GM23338 (cell line): ENCODE results near the gene ASZ1.

Experiments used
- CREB1 ChIP-seq: fragments of 250-450 bp; sonication (Bioruptor Pico); IDR thresholded peaks from 2 replicates; pipeline ENCODE4 v1.5.0; 2020; ENCODE audit warnings: low read depth, mild to moderate bottlenecking, moderate library complexity
- CTCF ChIP-seq, 2 experiments: fragments of 200-600 bp in 1 of 2; sonication (generic) in 1 of 2; conservative IDR thresholded peaks; 2 replicates each; pipeline versions ENCODE4 v1.5.1 to v1.6.1; 2016 to 2017; ENCODE audit warnings: antibody characterized with exemption in 2 of 2, low read depth in 2 of 2, mild to moderate bottlenecking in 2 of 2, moderate library complexity in 1 of 2
- EZH2 ChIP-seq: fragments of 200-600 bp; sonication (generic); IDR thresholded peaks from one replicate; pipeline ENCODE4 v1.8.0; 2017; ENCODE audit warnings: antibody characterized with exemption, mild to moderate bottlenecking, low read depth; ENCODE audit not compliant: unreplicated experiment
- EZH2phosphoT487 ChIP-seq: fragments of 200-600 bp; sonication (generic); IDR thresholded peaks from one replicate; pipeline ENCODE4 v1.8.1; 2018; ENCODE audit warnings: antibody characterized with exemption; ENCODE audit not compliant: unreplicated experiment
- NANOG ChIP-seq: IDR thresholded peaks from 2 replicates; pipeline ENCODE4 v1.6.1; 2016; ENCODE audit warnings: antibody characterized with exemption, borderline replicate concordance
- POLR2AphosphoS5 ChIP-seq: IDR thresholded peaks from 2 replicates; pipeline ENCODE4 v1.6.1; 2016; ENCODE audit warnings: antibody characterized with exemption, low read depth
- STAT1 ChIP-seq: IDR thresholded peaks from one replicate; pipeline ENCODE4 v1.6.1; 2016; ENCODE audit warnings: antibody characterized with exemption; ENCODE audit not compliant: unreplicated experiment
- ZNF114 ChIP-seq: fragments of 250-450 bp; sonication (Bioruptor Pico); IDR thresholded peaks from 2 replicates; pipeline ENCODE4 v1.5.0; 2020; ENCODE audit warnings: mild to moderate bottlenecking, moderate library complexity
- TF ChIP-seq, protein P1 (sequence below): IDR thresholded peaks from one replicate; pipeline ENCODE4 v1.6.1; 2018; ENCODE audit warnings: antibody characterized with exemption; ENCODE audit not compliant: unreplicated experiment

- TF ChIP-seq CTCF (conservative IDR thresholded peaks at IDR 0.05; ENCODE audit: low read depth in 2 of 2) (no peak), EZH2 (no peak), POLR2AphosphoS5 (no peak), ZNF114 (no peak), EZH2phosphoT487 (no peak), NANOG (no peak), CREB1 (no peak), STAT1 (no peak)
- TF ChIP-seq, protein P1, sequence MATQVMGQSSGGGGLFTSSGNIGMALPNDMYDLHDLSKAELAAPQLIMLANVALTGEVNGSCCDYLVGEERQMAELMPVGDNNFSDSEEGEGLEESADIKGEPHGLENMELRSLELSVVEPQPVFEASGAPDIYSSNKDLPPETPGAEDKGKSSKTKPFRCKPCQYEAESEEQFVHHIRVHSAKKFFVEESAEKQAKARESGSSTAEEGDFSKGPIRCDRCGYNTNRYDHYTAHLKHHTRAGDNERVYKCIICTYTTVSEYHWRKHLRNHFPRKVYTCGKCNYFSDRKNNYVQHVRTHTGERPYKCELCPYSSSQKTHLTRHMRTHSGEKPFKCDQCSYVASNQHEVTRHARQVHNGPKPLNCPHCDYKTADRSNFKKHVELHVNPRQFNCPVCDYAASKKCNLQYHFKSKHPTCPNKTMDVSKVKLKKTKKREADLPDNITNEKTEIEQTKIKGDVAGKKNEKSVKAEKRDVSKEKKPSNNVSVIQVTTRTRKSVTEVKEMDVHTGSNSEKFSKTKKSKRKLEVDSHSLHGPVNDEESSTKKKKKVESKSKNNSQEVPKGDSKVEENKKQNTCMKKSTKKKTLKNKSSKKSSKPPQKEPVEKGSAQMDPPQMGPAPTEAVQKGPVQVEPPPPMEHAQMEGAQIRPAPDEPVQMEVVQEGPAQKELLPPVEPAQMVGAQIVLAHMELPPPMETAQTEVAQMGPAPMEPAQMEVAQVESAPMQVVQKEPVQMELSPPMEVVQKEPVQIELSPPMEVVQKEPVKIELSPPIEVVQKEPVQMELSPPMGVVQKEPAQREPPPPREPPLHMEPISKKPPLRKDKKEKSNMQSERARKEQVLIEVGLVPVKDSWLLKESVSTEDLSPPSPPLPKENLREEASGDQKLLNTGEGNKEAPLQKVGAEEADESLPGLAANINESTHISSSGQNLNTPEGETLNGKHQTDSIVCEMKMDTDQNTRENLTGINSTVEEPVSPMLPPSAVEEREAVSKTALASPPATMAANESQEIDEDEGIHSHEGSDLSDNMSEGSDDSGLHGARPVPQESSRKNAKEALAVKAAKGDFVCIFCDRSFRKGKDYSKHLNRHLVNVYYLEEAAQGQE = no peak
These were observed 49.4 kb upstream of the ASZ1 start for GRCh38 chr7:117476557-117477215.
